Fibroblast of pulmonary artery (primary cell): ENCODE data around the gene GAPVD1.

Experiments used
- DNase-seq: peaks from one replicate; pipeline ENCODE4 v3.0.0-alpha.2; 2010; ENCODE audit warnings: low read depth
- H3K4me3 ChIP-seq: replicated peaks from 2 replicates; pipeline ENCODE4 v1.5.1; 2011; ENCODE audit warnings: low read depth, mild to moderate bottlenecking, control low read depth, low read length, moderate library complexity
- CTCF ChIP-seq: IDR thresholded peaks from 2 replicates; pipeline ENCODE4 v1.5.1; 2011; ENCODE audit warnings: mild to moderate bottlenecking, control low read depth, low read length, inconsistent platforms; ENCODE audit errors: missing control alignments

The GAPVD1 gene

GRCh38 chr9:125317704-125318103 lies 56.1 kb downstream of the GAPVD1 start:
- TF ChIP-seq CTCF: no peak
- DNase-seq: no peak
- H3K4me3 ChIP-seq: no peak overlapping the region

GRCh38 chr9:125321496-125321895 lies 59.9 kb downstream of the GAPVD1 start:
- DNase-seq: no peak
- no peak for TF ChIP-seq CTCF
- no peak overlapping the region for H3K4me3 ChIP-seq

GRCh38 chr9:125323615-125324014 lies 62.0 kb downstream of the GAPVD1 start:
- TF ChIP-seq CTCF: no peak
- H3K4me3 ChIP-seq: no peak overlapping the region
- DNase-seq: no peak

- peak; percentile 45 for DNase-seq
- TF ChIP-seq CTCF: no peak
- H3K4me3 ChIP-seq: no peak overlapping the region
These were observed 64.2 kb downstream of the GAPVD1 start for GRCh38 chr9:125325826-125326225.

GRCh38 chr9:125329978-125330377 lies 68.4 kb downstream of the GAPVD1 start:
- DNase-seq: no peak
- no peak for TF ChIP-seq CTCF
- no peak overlapping the region for H3K4me3 ChIP-seq

- TF ChIP-seq CTCF: no peak
- DNase-seq: no peak
- H3K4me3 ChIP-seq: no peak overlapping the region
These were observed 69.0 kb downstream of the GAPVD1 start for GRCh38 chr9:125330587-125330986.

- no peak for TF ChIP-seq CTCF
- no peak overlapping the region for H3K4me3 ChIP-seq
- DNase-seq: no peak
These were observed 70.9 kb downstream of the GAPVD1 start for GRCh38 chr9:125332527-125332926.
